Activated T-helper 2 cell treated with anti-CD3 and anti-CD28 coated beads, Interferon-gamma antibody, Interleukin-2, Interleukin-4, amounts not matched to agents 10 μg/mL and 5 μg/mL and 100 μg/mL, durations not matched to agents 14 hours and 24 hours and 36 hours (primary cell): ENCODE results near the gene ACKR2. TPM values are rescaled to one million over a fixed set of nuclear protein-coding genes. Genes with fewer than 3 reads are reported as not detected.

Source experiments
- DNase-seq: peaks from one replicate; pipeline ENCODE4 v3.0.0; 2021; ENCODE audit warnings: low spot score
- H3K27ac Mint-ChIP-seq: one replicate; pipeline ENCODE4 v1.8.0; 2021; ENCODE audit warnings: mixed read lengths
- H3K27me3 Mint-ChIP-seq: one replicate; pipeline ENCODE4 v1.8.0; 2021; ENCODE audit warnings: low read depth, mixed read lengths
- H3K36me3 Mint-ChIP-seq: one replicate; pipeline ENCODE4 v1.8.0; 2021; ENCODE audit warnings: low read depth, mixed read lengths
- H3K4me1 Mint-ChIP-seq: one replicate; pipeline ENCODE4 v1.8.0; 2021; ENCODE audit warnings: low read depth, mixed read lengths
- H3K4me3 Mint-ChIP-seq: one replicate; pipeline ENCODE4 v1.8.0; 2021; ENCODE audit warnings: low read depth, mild to moderate bottlenecking, moderate library complexity, mixed read lengths
- H3K9me3 Mint-ChIP-seq: one replicate; pipeline ENCODE4 v1.8.0; 2021; ENCODE audit warnings: mixed read lengths
- intact Hi-C: fragments of 100-400 bp; cut with micrococcal nuclease; formaldehyde crosslinking; loops from one replicate; pipeline ENCODE4 v1.15.1; 2023
- total RNA-seq: library from RNA; stranded (reverse); gene quantifications from 2 replicates; pipeline ENCODE4 v1.2.3, GENCODE V29; 2022

The ACKR2 gene
- total RNA-seq, 1 donor from 2014 or later: 1.0 TPM

DNA sequence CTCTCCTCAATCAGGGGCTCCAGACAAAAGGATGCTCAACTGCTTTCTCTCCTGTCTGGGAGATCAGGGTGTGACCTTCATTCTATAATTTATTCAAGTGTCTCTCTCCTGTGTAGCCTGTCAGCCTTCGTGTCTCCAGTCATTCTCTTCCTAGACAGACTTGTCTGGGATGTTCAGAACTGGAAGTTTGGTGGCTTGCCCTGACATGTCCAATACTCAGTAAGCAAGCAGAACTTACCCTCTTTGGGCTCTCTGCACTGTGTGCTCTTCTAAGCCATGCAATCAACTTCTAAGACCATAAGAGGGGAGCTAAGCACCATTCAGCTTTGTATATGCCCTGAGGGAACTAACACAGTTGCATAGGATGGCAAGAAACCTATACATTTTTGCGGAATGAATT lies 14.1 kb downstream of the ACKR2 start:
- Mint-ChIP-seq H3K27ac (no peak overlapping the region), H3K4me3 (no peak overlapping the region), H3K36me3 (no peaks in the 10 kb centered on the region), H3K27me3 (peaks cover 26% of the 10 kb centered on the region), H3K9me3 (no peaks in the 10 kb centered on the region), H3K4me1 (peaks cover 2% of the 10 kb centered on the region)
- no peak for DNase-seq
- intact Hi-C loops: no loop called here

- H3K27me3 Mint-ChIP-seq: peaks cover 27% of the 10 kb centered on the region
- no peak for DNase-seq
- no peak overlapping the region for H3K4me3 Mint-ChIP-seq
- no peaks in the 10 kb centered on the region for H3K9me3 Mint-ChIP-seq
- intact Hi-C loops: no loop called here
- no peak overlapping the region for H3K27ac Mint-ChIP-seq
- peaks cover 6% of the 10 kb centered on the region for H3K4me1 Mint-ChIP-seq
- no peaks in the 10 kb centered on the region for H3K36me3 Mint-ChIP-seq
These were observed 16.9 kb downstream of the ACKR2 start for GRCh38 chr3:42826141-42826540.

DNA sequence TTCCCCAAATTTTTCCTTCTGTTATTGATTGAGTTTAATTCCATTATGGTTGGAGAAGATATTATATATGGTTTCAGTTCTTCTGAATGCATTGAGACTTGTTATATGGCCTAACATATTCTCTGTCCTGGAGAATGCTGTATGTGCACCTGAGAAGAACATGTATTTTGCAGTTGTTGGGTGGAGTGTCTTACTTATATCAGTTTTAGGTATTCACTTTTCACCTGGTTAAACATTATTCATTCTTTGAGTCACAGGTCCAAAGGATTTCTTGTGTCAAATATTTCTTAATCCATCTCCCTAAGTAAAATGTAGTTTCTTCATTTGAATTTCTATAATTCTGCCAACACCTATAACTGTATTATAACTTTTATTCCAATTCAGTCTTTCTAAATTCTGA lies 17.8 kb downstream of the ACKR2 start:
- no peaks in the 10 kb centered on the region for H3K9me3 Mint-ChIP-seq
- DNase-seq: no peak
- peaks cover 12% of the 10 kb centered on the region for H3K4me1 Mint-ChIP-seq
- no peaks in the 10 kb centered on the region for H3K36me3 Mint-ChIP-seq
- no peak overlapping the region for H3K27ac Mint-ChIP-seq
- H3K27me3 Mint-ChIP-seq: peaks cover 27% of the 10 kb centered on the region
- no peak overlapping the region for H3K4me3 Mint-ChIP-seq
- intact Hi-C loops: no loop called here

DNA sequence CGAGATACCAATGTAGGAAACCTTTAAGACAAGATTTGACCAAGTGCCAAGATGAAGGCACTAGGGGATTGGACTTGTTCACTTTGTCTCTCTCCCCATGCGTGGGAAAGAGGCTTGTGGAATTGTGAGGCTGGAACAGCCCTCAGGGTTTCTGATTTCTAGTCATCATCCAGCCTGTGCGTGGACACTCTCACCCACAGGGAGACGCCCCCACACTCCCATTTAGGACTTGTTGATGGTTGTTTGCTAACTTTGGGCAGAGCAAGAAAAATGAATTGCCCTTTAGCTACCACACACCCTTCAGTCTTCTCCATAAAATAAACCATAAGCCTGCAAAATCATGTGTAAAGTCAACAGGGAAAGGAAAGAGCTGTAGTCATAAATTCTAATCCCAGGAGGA lies 18.4 kb downstream of the ACKR2 start:
- Mint-ChIP-seq H3K4me3 (no peak overlapping the region), H3K27me3 (peaks cover 27% of the 10 kb centered on the region), H3K4me1 (peaks cover 12% of the 10 kb centered on the region)

GRCh38 chr3:42829083-42829627 lies 19.9 kb downstream of the ACKR2 start:
- H3K4me3 Mint-ChIP-seq: no peak overlapping the region
- no peak overlapping the region for H3K27ac Mint-ChIP-seq
- intact Hi-C loops: no loop called here
- no peak for DNase-seq
- peaks cover 25% of the 10 kb centered on the region for H3K27me3 Mint-ChIP-seq
- H3K9me3 Mint-ChIP-seq: no peaks in the 10 kb centered on the region
- H3K4me1 Mint-ChIP-seq: peaks cover 10% of the 10 kb centered on the region
- H3K36me3 Mint-ChIP-seq: no peaks in the 10 kb centered on the region

More for the DNA sequence above, 18.4 kb downstream of the ACKR2 start:
- Mint-ChIP-seq H3K9me3 (no peaks in the 10 kb centered on the region), H3K36me3 (no peaks in the 10 kb centered on the region), H3K27ac (no peak overlapping the region)
- intact Hi-C loops: no loop called here
- DNase-seq: no peak

- no peak overlapping the region for H3K4me3 Mint-ChIP-seq
- H3K36me3 Mint-ChIP-seq: no peaks in the 10 kb centered on the region
- DNase-seq: no peak
- peaks cover 10% of the 10 kb centered on the region for H3K4me1 Mint-ChIP-seq
- H3K27ac Mint-ChIP-seq: no peak overlapping the region
- H3K9me3 Mint-ChIP-seq: no peaks in the 10 kb centered on the region
- H3K27me3 Mint-ChIP-seq: peaks cover 25% of the 10 kb centered on the region
- intact Hi-C loops: loop anchor here (2.0 kb wide), 1 partner anchor 49 kb away; no protein-coding TSS in a partner anchor
These were observed 20.6 kb downstream of the ACKR2 start for GRCh38 chr3:42829628-42830436.

DNA sequence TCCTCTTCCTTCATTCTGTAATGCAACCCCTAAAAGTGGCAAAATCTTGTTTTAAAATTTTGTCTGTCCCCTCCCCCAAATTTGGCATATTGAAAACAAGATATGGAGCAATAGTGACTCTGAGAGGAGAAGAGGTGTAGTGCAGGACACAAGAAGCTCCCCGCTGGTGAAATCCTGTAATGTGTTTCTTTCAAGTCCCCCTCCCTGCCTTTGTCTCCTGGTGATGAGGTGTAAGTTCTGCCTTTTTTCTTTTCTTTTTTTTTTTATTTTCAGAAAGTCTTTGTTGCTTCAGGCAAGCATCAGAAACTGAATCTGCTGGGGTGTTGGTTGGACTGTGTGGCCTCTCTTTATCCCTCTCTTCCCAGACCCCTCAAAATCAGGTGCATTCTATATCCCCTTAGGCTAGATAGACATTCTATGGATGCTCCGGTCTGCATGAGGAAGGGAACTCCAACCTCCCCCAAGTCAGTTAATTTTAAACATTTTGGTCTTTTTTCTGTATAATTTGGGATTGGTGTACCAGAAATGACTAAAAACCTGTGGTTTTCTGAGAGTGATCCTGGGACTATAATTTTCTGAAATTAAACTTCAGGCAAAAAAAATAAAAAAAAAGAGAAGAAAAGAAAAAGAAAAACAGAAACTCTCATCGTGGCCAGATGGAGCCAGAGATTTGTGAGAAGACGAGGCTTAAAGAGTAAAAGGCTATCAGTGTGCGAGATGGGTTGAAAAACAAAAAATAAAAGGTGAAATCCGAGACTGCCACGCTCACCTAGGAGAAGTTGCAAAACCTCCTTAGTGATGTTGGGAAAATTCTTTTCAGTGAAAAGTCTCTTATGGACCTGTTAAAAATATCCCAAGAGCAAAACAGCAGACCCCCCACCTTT lies 21.4 kb downstream of the ACKR2 start:
- Mint-ChIP-seq H3K9me3 (no peaks in the 10 kb centered on the region), H3K27ac (no peak overlapping the region), H3K4me1 (peaks cover 10% of the 10 kb centered on the region), H3K27me3 (peaks cover 23% of the 10 kb centered on the region), H3K4me3 (no peak overlapping the region), H3K36me3 (no peaks in the 10 kb centered on the region)
- intact Hi-C loops: loop anchor here (1.0 to 2.0 kb wide), 2 partner anchors 50 to 51 kb away; no protein-coding TSS in a partner anchor
- no peak for DNase-seq

- H3K9me3 Mint-ChIP-seq: no peaks in the 10 kb centered on the region
- H3K4me1 Mint-ChIP-seq: peaks cover 10% of the 10 kb centered on the region
- intact Hi-C loops: loop anchor here (1.0 to 2.0 kb wide), 2 partner anchors 50 to 51 kb away; no protein-coding TSS in a partner anchor
- H3K36me3 Mint-ChIP-seq: no peaks in the 10 kb centered on the region
- no peak overlapping the region for H3K4me3 Mint-ChIP-seq
- no peak overlapping the region for H3K27ac Mint-ChIP-seq
- peak; percentile 64 for DNase-seq
- peaks cover 20% of the 10 kb centered on the region for H3K27me3 Mint-ChIP-seq
These were observed 22.1 kb downstream of the ACKR2 start for GRCh38 chr3:42831321-42831713.

DNA sequence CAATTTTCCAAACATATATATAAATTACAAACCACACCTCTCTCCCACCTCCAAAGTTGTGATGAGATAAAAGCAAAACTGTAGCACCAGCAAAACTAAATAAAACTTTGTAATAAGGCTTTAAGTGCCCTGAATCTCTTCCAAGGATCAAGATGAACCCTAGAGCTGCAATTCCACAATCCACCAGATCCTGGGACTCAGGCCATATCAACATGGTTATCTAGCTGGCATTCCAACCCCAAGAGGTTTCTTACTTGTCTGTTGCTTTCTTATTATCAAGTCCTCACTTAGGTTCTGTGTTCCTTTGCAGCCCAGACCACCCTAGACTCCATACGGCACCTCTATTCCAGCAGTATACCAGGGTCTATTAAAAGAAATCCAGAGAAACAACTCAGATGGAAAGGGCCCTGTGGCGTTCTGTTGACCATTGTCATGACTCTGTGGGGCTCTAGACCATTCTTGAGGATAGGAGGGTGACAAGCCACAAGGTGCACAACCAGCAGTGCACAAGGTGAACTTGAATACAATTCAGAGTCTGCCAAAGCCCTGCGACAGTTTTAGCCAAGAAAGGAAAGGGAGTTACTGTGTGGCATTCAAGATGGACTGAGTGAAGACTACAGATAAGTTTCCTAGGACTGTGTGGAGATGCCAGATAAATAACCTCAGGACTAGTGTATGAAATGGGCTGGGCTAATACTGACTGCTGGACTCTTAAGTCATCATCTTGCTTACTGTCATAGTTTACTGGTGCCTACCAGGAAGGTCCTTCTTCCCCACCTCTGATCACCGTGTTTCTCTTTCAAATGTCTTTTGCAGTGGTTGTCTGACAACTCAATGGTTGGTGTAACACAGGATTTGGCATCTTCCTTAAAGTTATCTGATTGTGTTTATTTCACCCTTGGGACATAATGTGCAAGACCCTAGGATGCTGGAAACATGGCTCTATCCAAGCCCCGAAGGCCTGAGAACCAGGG lies 27.2 kb downstream of the ACKR2 start:
- peaks cover 3% of the 10 kb centered on the region for H3K27me3 Mint-ChIP-seq

GRCh38 chr3:42838571-42838970 lies 29.3 kb downstream of the ACKR2 start:
- no peaks in the 10 kb centered on the region for H3K9me3 Mint-ChIP-seq
- no peak overlapping the region for H3K27ac Mint-ChIP-seq
- DNase-seq: no peak
- intact Hi-C loops: loop anchor here (2.0 kb wide), 1 partner anchor 58 kb away; no protein-coding TSS in a partner anchor
- peaks cover 5% of the 10 kb centered on the region for H3K27me3 Mint-ChIP-seq
- no peaks in the 10 kb centered on the region for H3K36me3 Mint-ChIP-seq
- H3K4me3 Mint-ChIP-seq: no peak overlapping the region
- H3K4me1 Mint-ChIP-seq: peaks cover 4% of the 10 kb centered on the region

More for the DNA sequence above, 27.2 kb downstream of the ACKR2 start:
- no peak overlapping the region for H3K27ac Mint-ChIP-seq
- H3K4me3 Mint-ChIP-seq: no peak overlapping the region
- intact Hi-C loops: no loop called here
- H3K4me1 Mint-ChIP-seq: peaks cover 7% of the 10 kb centered on the region
- H3K36me3 Mint-ChIP-seq: no peaks in the 10 kb centered on the region
- no peak for DNase-seq
- H3K9me3 Mint-ChIP-seq: no peaks in the 10 kb centered on the region

- H3K36me3 Mint-ChIP-seq: no peaks in the 10 kb centered on the region
- DNase-seq: peak; percentile 16
- no peak overlapping the region for H3K27ac Mint-ChIP-seq
- H3K9me3 Mint-ChIP-seq: no peaks in the 10 kb centered on the region
- intact Hi-C loops: loop anchor here (2.0 kb wide), 1 partner anchor 59 kb away; no protein-coding TSS in a partner anchor
- H3K4me3 Mint-ChIP-seq: no peak overlapping the region
- peaks cover 4% of the 10 kb centered on the region for H3K4me1 Mint-ChIP-seq
- peaks cover 5% of the 10 kb centered on the region for H3K27me3 Mint-ChIP-seq
These were observed 30.4 kb downstream of the ACKR2 start for GRCh38 chr3:42839616-42840015.

DNA sequence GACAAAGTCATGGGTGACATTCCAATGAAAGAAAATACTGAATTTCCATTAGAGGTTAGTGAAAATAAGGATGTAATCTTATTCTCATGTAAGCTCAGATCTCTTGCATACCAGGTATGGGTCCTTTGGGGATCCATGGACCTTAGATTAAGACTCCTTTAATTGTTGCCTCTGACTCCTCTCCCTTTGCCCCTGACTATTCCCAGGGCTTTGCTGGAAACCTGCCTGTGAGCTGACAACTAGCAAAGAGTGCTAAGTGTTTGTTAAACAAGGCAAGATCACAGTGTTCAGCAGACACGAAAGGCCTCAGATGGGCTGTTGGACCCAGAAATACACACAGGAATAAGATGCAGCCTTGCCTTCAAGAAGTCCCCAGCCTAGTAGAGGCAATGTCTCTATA lies 32.1 kb downstream of the ACKR2 start:
- Mint-ChIP-seq H3K4me1 (peaks cover 4% of the 10 kb centered on the region), H3K36me3 (no peaks in the 10 kb centered on the region), H3K4me3 (no peak overlapping the region), H3K27me3 (peaks cover 2% of the 10 kb centered on the region), H3K9me3 (no peaks in the 10 kb centered on the region), H3K27ac (no peak overlapping the region)
- intact Hi-C loops: no loop called here
- DNase-seq: no peak
